Breast epithelium (tissue), 4 donors: ENCODE measurements around the gene SNAPC4. TPM values are rescaled to one million over a fixed set of nuclear protein-coding genes. Genes with fewer than 3 reads are reported as not detected.
A peak's percentile ranks its signal among the peaks of the same experiment; 100 is the strongest.

Experiments
- DNase-seq, 2 donors: peaks; one replicate each; pipeline ENCODE4 v3.0.0-alpha.2; 2019; ENCODE audit warnings: low spot score in 2 of 2
- H3K27ac ChIP-seq, 2 donors: fragments of 200-600 bp; sonication (generic) in 1 of 2; one replicate each; pipeline ENCODE4 v1.5.1; 2016 to 2019; ENCODE audit warnings: mild to moderate bottlenecking in 1 of 2
- H3K27me3 ChIP-seq, 2 donors: fragments of 200-600 bp; sonication (generic) in 1 of 2; one replicate each; pipeline versions ENCODE4 v1.5.1 to v1.6.0; 2017 to 2019; ENCODE audit warnings: control low read depth in 1 of 2, mild to moderate bottlenecking in 1 of 2
- H3K36me3 ChIP-seq: fragments of 200-600 bp; one replicate; pipeline ENCODE4 v1.5.1; 2019
- H3K4me1 ChIP-seq, 2 donors: fragments of 200-600 bp; sonication (generic); one replicate each; pipeline ENCODE4 v1.5.1; 2016 to 2019; ENCODE audit warnings: control low read depth in 1 of 2
- H3K4me3 ChIP-seq, 3 donors: fragments of 200-600 bp; sonication (generic); 1 replicate in 2 of 3; 2 replicates in 1 of 3; pipeline ENCODE4 v1.5.1; 2016 to 2019; ENCODE audit warnings: mild to moderate bottlenecking in 3 of 3, moderate library complexity in 2 of 3
- H3K9me3 ChIP-seq, 2 donors: fragments of 200-600 bp; sonication (generic) in 1 of 2; one replicate each; pipeline ENCODE4 v1.5.1; 2016 to 2019; ENCODE audit warnings: control low read depth in 1 of 2
- POLR2A ChIP-seq: fragments of 450-650 bp; IDR thresholded peaks from one replicate; pipeline ENCODE4 v1.6.1; 2016; ENCODE audit warnings: antibody characterized with exemption, mild to moderate bottlenecking, moderate library complexity
- POLR2AphosphoS5 ChIP-seq, 3 donors: sonication (generic); formaldehyde crosslinking; IDR thresholded peaks; one replicate each; pipeline ENCODE4 v1.6.1; 2017; ENCODE audit warnings: antibody characterized with exemption in 3 of 3
- intact Hi-C: fragments of 100-400 bp; cut with DNase I; formaldehyde crosslinking; loops from one replicate; pipeline ENCODE4 v1.15.1; 2023; ENCODE audit warnings: low total_unique reads
- total RNA-seq, 3 donors: library from RNA; depleted of rRNA; stranded (reverse); fragments of >200 nt; gene quantifications; one replicate each; pipeline ENCODE4 v1.1.0, GENCODE V29; 2016
- TF ChIP-seq, protein P1 (sequence below), 3 donors: fragments of 450-650 bp; IDR thresholded peaks; one replicate each; pipeline ENCODE4 v1.5.1; 2016 to 2017; ENCODE audit warnings: antibody characterized with exemption in 3 of 3, mild to moderate bottlenecking in 3 of 3, moderate library complexity in 3 of 3

SNAPC4 gene, protein sequence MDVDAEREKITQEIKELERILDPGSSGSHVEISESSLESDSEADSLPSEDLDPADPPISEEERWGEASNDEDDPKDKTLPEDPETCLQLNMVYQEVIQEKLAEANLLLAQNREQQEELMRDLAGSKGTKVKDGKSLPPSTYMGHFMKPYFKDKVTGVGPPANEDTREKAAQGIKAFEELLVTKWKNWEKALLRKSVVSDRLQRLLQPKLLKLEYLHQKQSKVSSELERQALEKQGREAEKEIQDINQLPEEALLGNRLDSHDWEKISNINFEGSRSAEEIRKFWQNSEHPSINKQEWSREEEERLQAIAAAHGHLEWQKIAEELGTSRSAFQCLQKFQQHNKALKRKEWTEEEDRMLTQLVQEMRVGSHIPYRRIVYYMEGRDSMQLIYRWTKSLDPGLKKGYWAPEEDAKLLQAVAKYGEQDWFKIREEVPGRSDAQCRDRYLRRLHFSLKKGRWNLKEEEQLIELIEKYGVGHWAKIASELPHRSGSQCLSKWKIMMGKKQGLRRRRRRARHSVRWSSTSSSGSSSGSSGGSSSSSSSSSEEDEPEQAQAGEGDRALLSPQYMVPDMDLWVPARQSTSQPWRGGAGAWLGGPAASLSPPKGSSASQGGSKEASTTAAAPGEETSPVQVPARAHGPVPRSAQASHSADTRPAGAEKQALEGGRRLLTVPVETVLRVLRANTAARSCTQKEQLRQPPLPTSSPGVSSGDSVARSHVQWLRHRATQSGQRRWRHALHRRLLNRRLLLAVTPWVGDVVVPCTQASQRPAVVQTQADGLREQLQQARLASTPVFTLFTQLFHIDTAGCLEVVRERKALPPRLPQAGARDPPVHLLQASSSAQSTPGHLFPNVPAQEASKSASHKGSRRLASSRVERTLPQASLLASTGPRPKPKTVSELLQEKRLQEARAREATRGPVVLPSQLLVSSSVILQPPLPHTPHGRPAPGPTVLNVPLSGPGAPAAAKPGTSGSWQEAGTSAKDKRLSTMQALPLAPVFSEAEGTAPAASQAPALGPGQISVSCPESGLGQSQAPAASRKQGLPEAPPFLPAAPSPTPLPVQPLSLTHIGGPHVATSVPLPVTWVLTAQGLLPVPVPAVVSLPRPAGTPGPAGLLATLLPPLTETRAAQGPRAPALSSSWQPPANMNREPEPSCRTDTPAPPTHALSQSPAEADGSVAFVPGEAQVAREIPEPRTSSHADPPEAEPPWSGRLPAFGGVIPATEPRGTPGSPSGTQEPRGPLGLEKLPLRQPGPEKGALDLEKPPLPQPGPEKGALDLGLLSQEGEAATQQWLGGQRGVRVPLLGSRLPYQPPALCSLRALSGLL (N-terminal part only)
- total RNA-seq = 1 to 10 TPM; 4.6 to 7.5 (median 6.7) TPM

DNA sequence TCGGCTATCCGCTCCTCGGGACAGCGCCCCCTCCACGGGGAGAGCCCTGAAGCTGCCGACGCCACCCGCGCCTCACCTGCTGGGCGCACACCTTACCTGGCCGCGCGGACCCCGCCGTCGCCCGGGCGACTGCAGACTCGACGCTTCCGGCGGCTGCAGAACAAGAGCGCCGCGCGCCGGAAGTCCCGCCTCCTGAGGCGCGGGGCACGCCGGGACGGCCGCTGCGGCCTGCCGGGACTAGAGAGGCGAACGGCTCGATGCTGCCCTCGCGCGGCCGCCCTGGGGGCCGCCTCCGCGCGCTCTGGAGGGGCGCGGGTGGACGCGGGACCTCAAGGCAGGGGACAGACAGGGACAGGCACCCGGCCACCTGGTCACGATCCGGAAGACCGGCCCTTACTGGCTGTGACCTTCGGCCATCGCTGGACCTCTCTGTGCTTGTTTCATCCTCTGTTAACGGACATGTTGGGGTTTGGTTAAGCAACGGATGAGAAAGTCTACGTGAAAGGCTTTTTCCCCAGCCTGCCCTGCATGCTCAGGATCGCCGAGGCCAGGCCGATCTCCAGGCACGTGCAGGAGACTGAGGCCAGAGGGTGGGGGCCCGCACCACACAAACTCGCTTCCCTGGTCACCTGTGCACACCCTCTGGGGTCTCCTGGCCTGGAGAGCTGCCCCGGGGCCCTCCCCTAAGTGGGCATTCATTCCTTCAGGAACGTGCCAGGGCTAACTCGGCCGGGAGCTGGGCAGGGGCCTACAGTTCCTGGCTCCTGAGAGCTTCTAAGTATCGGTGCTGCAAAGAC, at the start of gene SNAPC4:
Gene SNAPC4, minus strand, starts transcription at position 133 of the 797 bp plus-strand sequence. CDS start 1,742 bp downstream, outside the sequence.
- intact Hi-C loops = no loop called here

DNA sequence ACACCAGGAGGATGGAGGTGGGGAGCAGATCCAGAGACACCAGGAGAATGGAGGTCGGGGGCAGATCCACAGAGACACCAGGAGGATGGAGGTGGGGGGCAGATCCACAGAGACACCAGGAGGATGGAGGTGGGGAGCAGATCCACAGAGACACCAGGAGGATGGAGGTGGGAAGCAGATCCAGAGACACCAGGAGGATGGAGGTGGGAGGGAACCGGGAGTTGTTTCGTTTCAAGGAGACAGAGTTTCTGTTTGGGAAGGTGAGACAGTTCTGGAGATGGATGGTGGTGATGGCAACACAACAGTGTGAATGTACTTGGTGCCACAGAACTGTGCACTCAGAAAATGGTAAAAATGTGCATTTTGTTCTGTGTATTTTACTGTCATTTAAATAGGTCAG, 48.7 kb upstream of the SNAPC4 start:
- DNase-seq = no peak
- TF ChIP-seq POLR2A (no peak), POLR2AphosphoS5 (IDR thresholded peaks at IDR 0.05) (no peak)
- TF ChIP-seq, protein P1, sequence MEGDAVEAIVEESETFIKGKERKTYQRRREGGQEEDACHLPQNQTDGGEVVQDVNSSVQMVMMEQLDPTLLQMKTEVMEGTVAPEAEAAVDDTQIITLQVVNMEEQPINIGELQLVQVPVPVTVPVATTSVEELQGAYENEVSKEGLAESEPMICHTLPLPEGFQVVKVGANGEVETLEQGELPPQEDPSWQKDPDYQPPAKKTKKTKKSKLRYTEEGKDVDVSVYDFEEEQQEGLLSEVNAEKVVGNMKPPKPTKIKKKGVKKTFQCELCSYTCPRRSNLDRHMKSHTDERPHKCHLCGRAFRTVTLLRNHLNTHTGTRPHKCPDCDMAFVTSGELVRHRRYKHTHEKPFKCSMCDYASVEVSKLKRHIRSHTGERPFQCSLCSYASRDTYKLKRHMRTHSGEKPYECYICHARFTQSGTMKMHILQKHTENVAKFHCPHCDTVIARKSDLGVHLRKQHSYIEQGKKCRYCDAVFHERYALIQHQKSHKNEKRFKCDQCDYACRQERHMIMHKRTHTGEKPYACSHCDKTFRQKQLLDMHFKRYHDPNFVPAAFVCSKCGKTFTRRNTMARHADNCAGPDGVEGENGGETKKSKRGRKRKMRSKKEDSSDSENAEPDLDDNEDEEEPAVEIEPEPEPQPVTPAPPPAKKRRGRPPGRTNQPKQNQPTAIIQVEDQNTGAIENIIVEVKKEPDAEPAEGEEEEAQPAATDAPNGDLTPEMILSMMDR (IDR thresholded peaks at IDR 0.05) = no peak
- Histone ChIP-seq H3K4me1 (no peaks in the 10 kb centered on the region), H3K27ac (no peak overlapping the region), H3K27me3 (no peaks in the 10 kb centered on the region), H3K4me3 (no peak overlapping the region), H3K9me3 (no peaks in the 10 kb centered on the region), H3K36me3 (peaks cover 23% of the 10 kb centered on the region)
- intact Hi-C loops = no loop called here

More for the DNA sequence above, at the start of gene SNAPC4:
- Histone ChIP-seq H3K9me3 (no peaks in the 10 kb centered on the region), H3K4me3 (peak within 1 kb of the TSS; percentile 93 to 95 (median 94)), H3K4me1 (peaks cover 4 to 5% of the 10 kb centered on the region in 2 donors), H3K27ac (peak within 1 kb of the TSS in 1 of 2 donors; percentile 1), H3K27me3 (no peaks in the 10 kb centered on the region), H3K36me3 (no peaks in the 10 kb centered on the region)
- DNase-seq = peak; percentile 63 to 80
- TF ChIP-seq, protein P1 (IDR thresholded peaks at IDR 0.05) = peak; percentile 58 to 93 (median 66)
- TF ChIP-seq POLR2AphosphoS5 (IDR thresholded peaks at IDR 0.05) = peak; percentile 18 to 32 (median 19)
- no peak for TF ChIP-seq POLR2A

DNA sequence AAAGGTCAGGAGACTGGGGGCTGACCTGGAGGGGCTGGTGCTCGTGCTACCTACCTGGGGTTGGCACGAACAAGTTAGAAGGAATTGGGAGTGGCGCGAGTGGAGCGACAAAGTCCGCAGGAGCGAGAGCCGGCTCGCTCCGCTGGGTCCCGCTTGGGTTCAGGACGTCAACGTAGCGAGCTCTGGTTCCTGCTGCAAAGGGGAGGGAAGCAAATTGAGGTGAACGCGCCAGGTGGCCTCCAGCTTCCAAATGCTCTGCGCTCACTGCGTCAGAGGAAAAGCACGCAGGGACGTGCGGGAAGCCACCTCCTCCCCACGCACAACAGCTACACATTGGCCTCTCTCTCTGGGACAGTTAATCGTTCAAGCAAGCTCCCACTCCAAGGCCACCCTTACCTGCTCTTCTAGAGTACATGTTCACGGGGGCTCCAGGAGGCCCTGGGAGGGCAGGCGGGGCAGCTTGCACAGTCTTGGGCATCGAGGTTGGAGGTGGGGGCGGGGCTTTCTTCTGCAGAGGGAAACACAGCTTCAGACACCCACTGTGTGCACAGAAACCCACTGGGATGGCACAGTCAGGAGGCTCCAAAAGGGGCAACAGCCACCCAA, 47.3 kb upstream of the SNAPC4 start:
- Histone ChIP-seq H3K4me1 (no peaks in the 10 kb centered on the region), H3K27ac (no peak overlapping the region), H3K4me3 (no peak overlapping the region), H3K27me3 (no peaks in the 10 kb centered on the region), H3K36me3 (peaks cover 23% of the 10 kb centered on the region), H3K9me3 (no peaks in the 10 kb centered on the region)
- no peak for DNase-seq
- TF ChIP-seq POLR2AphosphoS5 (IDR thresholded peaks at IDR 0.05) = no peak
- TF ChIP-seq, protein P1 (IDR thresholded peaks at IDR 0.05) = no peak
- no peak for TF ChIP-seq POLR2A
- intact Hi-C loops = no loop called here

DNA sequence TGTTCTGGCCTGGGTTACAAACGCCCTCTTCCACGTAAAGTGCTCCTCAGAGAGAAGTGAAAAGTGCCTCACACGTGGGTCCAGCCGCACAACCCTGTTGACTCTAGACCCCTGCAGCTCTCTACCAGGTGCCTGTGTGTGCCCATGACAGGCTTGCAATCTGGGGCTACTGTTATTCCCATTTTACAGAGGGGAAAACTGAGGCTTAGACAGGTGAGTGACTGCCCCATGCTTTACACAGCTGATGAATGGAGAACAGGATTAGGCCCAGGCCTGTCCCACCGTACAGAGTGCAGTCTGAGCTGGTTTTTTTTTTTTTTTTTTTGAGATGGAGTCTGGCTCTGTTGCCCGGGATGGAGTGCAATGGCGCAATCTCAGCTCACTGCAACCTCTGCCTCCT, 45.8 kb upstream of the SNAPC4 start:
- Histone ChIP-seq H3K4me3 (no peak overlapping the region), H3K27ac (no peak overlapping the region), H3K27me3 (no peaks in the 10 kb centered on the region), H3K9me3 (no peaks in the 10 kb centered on the region), H3K4me1 (no peaks in the 10 kb centered on the region), H3K36me3 (peaks cover 20% of the 10 kb centered on the region)
- intact Hi-C loops = no loop called here
- TF ChIP-seq, protein P1 (IDR thresholded peaks at IDR 0.05) = no peak
- TF ChIP-seq POLR2AphosphoS5 (IDR thresholded peaks at IDR 0.05) (no peak), POLR2A (no peak)
- DNase-seq = no peak
